GM18498 (cell line): ENCODE measurements around the gene CACNA1A.
"Not testable (repeated sequence)": the region's sequence is repeated elsewhere in the genome, so short reads cannot be mapped to it uniquely, and the experiment has no call there.

Experiments
- ATAC-seq: cut with Tn5 transposase; IDR thresholded peaks from one replicate; pipeline ENCODE4 v1.9.1; 2021; ENCODE audit warnings: mild to moderate bottlenecking, moderate library complexity; ENCODE audit not compliant: unreplicated experiment

Gene CACNA1A

GRCh38 chr19:13282486-13283065 lies 223.7 kb downstream of the CACNA1A start:
- no peak for ATAC-seq

GRCh38 chr19:13281567-13282291 lies 224.6 kb downstream of the CACNA1A start:
- no peak for ATAC-seq

- no peak for ATAC-seq
Measured at GRCh38 chr19:13277104-13277809, 229.0 kb downstream of the CACNA1A start.

- ATAC-seq, result no peak
Measured at GRCh38 chr19:13275016-13275722, 231.1 kb downstream of the CACNA1A start.

GRCh38 chr19:13270514-13271105 lies 235.7 kb downstream of the CACNA1A start:
- ATAC-seq, result no peak

GRCh38 chr19:13269348-13269747 lies 236.9 kb downstream of the CACNA1A start:
- ATAC-seq, result no peak

GRCh38 chr19:13267889-13268288 lies 238.4 kb downstream of the CACNA1A start:
- no peak for ATAC-seq

GRCh38 chr19:13267131-13267530 lies 239.1 kb downstream of the CACNA1A start:
- ATAC-seq, result no peak

GRCh38 chr19:13262450-13262849 lies 243.8 kb downstream of the CACNA1A start:
- ATAC-seq, result no peak

- peak; percentile 75 for ATAC-seq
Measured at GRCh38 chr19:13260883-13261653, 245.2 kb downstream of the CACNA1A start.

GRCh38 chr19:13256918-13257317 lies 249.4 kb downstream of the CACNA1A start:
- ATAC-seq, result no peak

GRCh38 chr19:13256398-13256797 lies 249.9 kb downstream of the CACNA1A start:
- ATAC-seq, result not testable (repeated sequence)

GRCh38 chr19:13255719-13256059 lies 250.6 kb downstream of the CACNA1A start:
- ATAC-seq, result no peak

- no peak for ATAC-seq
Measured at GRCh38 chr19:13255041-13255718, 251.1 kb downstream of the CACNA1A start.

- ATAC-seq, result no peak
Measured at GRCh38 chr19:13252569-13253335, 253.5 kb downstream of the CACNA1A start.

- ATAC-seq, result no peak
Measured at GRCh38 chr19:13244920-13245319, 261.4 kb downstream of the CACNA1A start.

GRCh38 chr19:13241231-13242104 lies 264.8 kb downstream of the CACNA1A start:
- no peak for ATAC-seq
